HepG2 (cell line): ENCODE measurements around the gene IFIT3. TPM values are rescaled to one million over a fixed set of nuclear protein-coding genes. Genes with fewer than 3 reads are reported as not detected.

Source experiments
- ATAC-seq: fragments of 200-7000 bp; cut with Tn5 transposase; 3 replicates; pipeline ENCODE4 v1.9.1; 2020; ENCODE audit warnings: mild to moderate bottlenecking, moderate library complexity
- BruUV-seq: library from RNA; stranded (reverse); fragments of 400-500 nt; replicated peaks from 2 replicates; lab custom pipeline; 2021; lab: Mats Ljungman, UMichigan
- CTCF ChIA-PET: fragments of 300-600 bp; formaldehyde crosslinking; extraction: SDS; loops from one replicate; lab custom pipeline; 2021; ENCODE audit warnings: low total read pairs, inconsistent platforms, low intra/inter-chr PET ratio; lab: Yijun Ruan, JAX
- POLR2A ChIA-PET: fragments of 350-600 bp; sonication (Branson Sonifier 250); formaldehyde crosslinking; loops from one replicate; lab custom pipeline; 2020; ENCODE audit warnings: antibody characterized with exemption, inconsistent platforms; lab: Yijun Ruan, JAX
- DNase-seq: peaks from one replicate; pipeline ENCODE4 v3.0.0-alpha.2; 2015; ENCODE audit warnings: low spot score
- FAIRE-seq: peaks from 3 replicates; lab custom pipeline; 2011; peaks lifted over from hg19 to GRCh38; lab: Jason Lieb, UNC
- H2AFZ ChIP-seq: one replicate; pipeline ENCODE4 v1.6.1; 2011; ENCODE audit warnings: low read length, inconsistent platforms
- H3K27ac ChIP-seq: fragments of 300-600 bp; 3 replicates; pipeline ENCODE4 v1.8.0; 2011; ENCODE audit warnings: mixed run types, mild to moderate bottlenecking, mixed read lengths, low read length, inconsistent platforms; ENCODE audit not compliant: insufficient read depth; ENCODE audit errors: extremely low read length
- H3K27me3 ChIP-seq, 2 experiments: fragments of 200-600 bp in 1 of 2; 2 replicates in 1 of 2; 3 replicates in 1 of 2; pipeline versions ENCODE4 v1.6.0 to v1.8.0; 2011; ENCODE audit warnings: low read length in 2 of 2, mild to moderate bottlenecking in 2 of 2, moderate library complexity in 2 of 2, inconsistent platforms in 1 of 2; ENCODE audit not compliant: insufficient read depth in 2 of 2, control insufficient read depth in 1 of 2
- H3K36me3 ChIP-seq, 2 experiments: fragments of 200-600 bp in 1 of 2; replicated peaks in 1 of 2; 2 replicates in 1 of 2; 3 replicates in 1 of 2; pipeline versions ENCODE4 v1.5.1 to v1.8.0; 2011; ENCODE audit warnings: low read length in 2 of 2, inconsistent platforms in 1 of 2; ENCODE audit not compliant: insufficient read depth in 2 of 2, control insufficient read depth in 1 of 2
- H3K4me1 ChIP-seq: 2 replicates; pipeline ENCODE4 v1.5.1; 2012; ENCODE audit warnings: low read length, inconsistent platforms; ENCODE audit not compliant: insufficient read depth
- H3K4me2 ChIP-seq: 2 replicates; pipeline ENCODE4 v1.6.0; 2011; ENCODE audit warnings: low read depth, low read length, inconsistent platforms
- H3K4me3 ChIP-seq, 3 experiments: fragments of 200-600 bp in 1 of 3; sonication (generic), shearing (Covaris generic) in 1 of 3; replicated peaks in 1 of 3; 2 replicates each; pipeline ENCODE4 v1.5.1; 2011 to 2016; ENCODE audit warnings: low read length in 3 of 3, inconsistent platforms in 2 of 3, low read depth in 2 of 3, mild to moderate bottlenecking in 2 of 3, control low read depth in 1 of 3, mixed read lengths in 1 of 3; ENCODE audit not compliant: insufficient read depth in 1 of 3
- H3K79me2 ChIP-seq: one replicate; pipeline ENCODE4 v1.6.1; 2011; ENCODE audit warnings: low read length, inconsistent platforms; ENCODE audit not compliant: insufficient read depth
- H3K9ac ChIP-seq: 2 replicates; pipeline ENCODE4 v1.6.0; 2011; ENCODE audit warnings: mild to moderate bottlenecking, low read depth, low read length, inconsistent platforms; ENCODE audit not compliant: insufficient read depth
- H3K9me3 ChIP-seq: 2 replicates; pipeline ENCODE4 v1.5.1; 2012; ENCODE audit warnings: mild to moderate bottlenecking, low read length
- H4K20me1 ChIP-seq: 2 replicates; pipeline ENCODE4 v1.6.0; 2011; ENCODE audit warnings: inconsistent platforms, mild to moderate bottlenecking, low read length, moderate library complexity; ENCODE audit not compliant: insufficient read depth
- CEBPB ChIP-seq: IDR thresholded peaks from 2 replicates; pipeline ENCODE4 v1.6.1; 2011; ENCODE audit warnings: low read depth, low read length, improper control_type of control experiment, borderline replicate concordance
- FOXP1 ChIP-seq, 2 experiments: fragments of 450-650 bp in 1 of 2; IDR thresholded peaks; 2 replicates each; pipeline ENCODE4 v1.6.1; 2017 to 2018; ENCODE audit warnings: antibody characterized with exemption in 1 of 2
- GPN1 ChIP-seq: sonication (generic); formaldehyde crosslinking; IDR thresholded peaks from 2 replicates; pipeline ENCODE4 v1.5.1; 2020; ENCODE audit warnings: missing genetic modification reagents, borderline replicate concordance
- GZF1 ChIP-seq: sonication (generic); formaldehyde crosslinking; IDR thresholded peaks from 2 replicates; pipeline ENCODE4 v1.5.1; 2020; ENCODE audit warnings: mild to moderate bottlenecking, missing genetic modification reagents
- KLF11 ChIP-seq: IDR thresholded peaks from 2 replicates; pipeline ENCODE4 v1.6.1; 2016; ENCODE audit warnings: missing compliant biosample characterization
- MEF2D ChIP-seq: sonication (generic); formaldehyde crosslinking; IDR thresholded peaks from 2 replicates; pipeline ENCODE4 v1.5.1; 2020; ENCODE audit warnings: mild to moderate bottlenecking, missing genetic modification reagents
- NFE2L1 ChIP-seq: sonication (generic); formaldehyde crosslinking; IDR thresholded peaks from 2 replicates; pipeline ENCODE4 v1.4.0; 2020; ENCODE audit warnings: missing genetic modification reagents, mild to moderate bottlenecking, borderline replicate concordance
- RNF2 ChIP-seq: fragments of 450-650 bp; conservative IDR thresholded peaks from 2 replicates; pipeline ENCODE4 v1.6.1; 2016; ENCODE audit warnings: low read depth
- SSRP1 ChIP-seq: IDR thresholded peaks from 2 replicates; pipeline ENCODE4 v1.6.1; 2016; ENCODE audit warnings: control low read depth
- TEAD3 ChIP-seq: optimal IDR thresholded peaks from 2 replicates; pipeline ENCODE3; 2016; ENCODE audit warnings: borderline replicate concordance
- ZNF292 ChIP-seq: sonication (generic); formaldehyde crosslinking; IDR thresholded peaks from 2 replicates; pipeline ENCODE4 v1.8.1; 2022; ENCODE audit warnings: mild to moderate bottlenecking, low read depth, missing genetic modification reagents, borderline replicate concordance
- WGBS: methylation state at CpG from one replicate; pipeline ENCODE4 v1.1.6; 2017; ENCODE audit warnings: low lambda C conversion rate; 5-methylcytosine and 5-hydroxymethylcytosine counted together
- in situ Hi-C: cut with HindIII; loops from 2 replicates; pipeline ENCODE4 v1.10.0; 2017; ENCODE audit warnings: low pct_unique_long_range_greater_than_20kb; ENCODE audit not compliant: extremely low pct_ligation_motif_present
- intact Hi-C: fragments of 100-400 bp; cut with micrococcal nuclease; formaldehyde crosslinking; loops from one replicate; pipeline ENCODE4 v1.10.0; 2022; ENCODE audit not compliant: unreplicated experiment
- polyA plus RNA-seq, 8 experiments: library from polyadenylated mRNA; depleted of rRNA in 3 of 8; stranded (reverse) in 7 of 8; unstranded in 1 of 8; fragments of >200 nt; fragmentation: Illumina TruSeq in 4 of 8; extraction: Trizol in 4 of 8; gene quantifications; 2 replicates each; pipeline versions ENCODE4 v1.2.1 to v1.2.3, GENCODE V29; 2011 to 2016; ENCODE audit warnings: low read depth in 4 of 8, missing spikeins in 1 of 8, mixed read lengths in 1 of 8; ENCODE audit not compliant: insufficient read depth in 1 of 8
- total RNA-seq, 5 experiments: library from RNA; depleted of rRNA; stranded (reverse); fragments of >200 nt; fragmentation: Illumina TruSeq; extraction: Trizol; gene quantifications; 2 replicates each; pipeline ENCODE4 v1.2.3, GENCODE V29; 2016; ENCODE audit warnings: low read depth in 1 of 5
- TF ChIP-seq, protein P1 (sequence below): IDR thresholded peaks from 2 replicates; pipeline ENCODE4 v1.6.1; 2012; ENCODE audit warnings: low read length, improper control_type of control experiment
- TF ChIP-seq, protein P2 (sequence below): sonication (generic); formaldehyde crosslinking; IDR thresholded peaks from one replicate; pipeline ENCODE4 v1.5.1; 2020; ENCODE audit warnings: mild to moderate bottlenecking, missing genetic modification reagents; ENCODE audit errors: not compliant biosample characterization
- TF ChIP-seq, protein P3 (sequence below): sonication (generic); formaldehyde crosslinking; IDR thresholded peaks from 2 replicates; pipeline ENCODE4 v1.4.0; 2020; ENCODE audit warnings: mild to moderate bottlenecking, missing genetic modification reagents

Gene IFIT3
- total and polyA plus RNA-seq, 2 of the 13 experiments (the other 11 are each of a cell fraction or from before 2014, with no cell fraction given): 0.48 to 3.1 TPM

DNA sequence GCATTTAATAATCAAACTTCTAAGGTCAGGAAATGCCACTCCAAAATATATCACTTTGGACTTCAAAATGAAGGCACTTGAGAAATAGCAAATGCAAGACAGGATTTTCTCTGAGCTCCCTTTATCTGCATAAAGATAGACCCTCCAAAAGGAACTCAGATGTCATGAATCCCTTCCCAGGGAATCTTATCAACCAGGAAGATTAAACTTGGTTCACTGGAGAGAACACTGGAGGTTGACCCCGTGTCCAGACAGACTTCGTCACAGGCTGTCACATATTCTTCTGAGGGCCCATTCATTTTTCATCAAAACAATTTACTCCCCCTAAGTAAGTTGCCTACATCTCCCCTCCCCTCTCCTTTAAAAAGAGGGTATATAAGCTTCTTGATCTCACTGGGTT, 21.2 kb downstream of the IFIT3 start:
- DNase-seq: no peak
- no peak for ATAC-seq
- Histone ChIP-seq H3K4me1 (peaks cover 78% of the 10 kb centered on the region), H3K9ac (no peak overlapping the region), H3K27me3 (no peaks in the 10 kb centered on the region), H4K20me1 (no peaks in the 10 kb centered on the region), H3K79me2 (no peaks in the 10 kb centered on the region), H3K27ac (no peak overlapping the region), H3K4me2 (no peak overlapping the region), H2AFZ (no peak overlapping the region), H3K36me3 (no peaks in the 10 kb centered on the region), H3K4me3 (no peak overlapping the region), H3K9me3 (no peaks in the 10 kb centered on the region)
- in situ Hi-C loops: no loop called here
- ChIA-PET CTCF (no interaction called here), POLR2A (no interaction called here)
- intact Hi-C loops: no loop called here
- FAIRE-seq: no peak
- 65% methylated on average over 2 of the region's 2 CpGs for WGBS
- no TSS peak for BruUV-seq
- TF ChIP-seq ZNF292 (CRISPR knock-in tag) (no peak), MEF2D (CRISPR knock-in tag) (no peak), SSRP1 (CRISPR knock-in tag) (no peak), GZF1 (CRISPR knock-in tag) (no peak), TEAD3 (CRISPR knock-in tag) (no peak), CEBPB (no peak), NFE2L1 (CRISPR knock-in tag) (no peak), GPN1 (no peak), FOXP1 (IDR thresholded peaks at IDR 0.05) (no peak), FOXP1 (CRISPR knock-in tag; IDR thresholded peaks at IDR 0.05) (no peak), RNF2 (no peak), KLF11 (CRISPR knock-in tag) (no peak)
- TF ChIP-seq, protein P1, sequence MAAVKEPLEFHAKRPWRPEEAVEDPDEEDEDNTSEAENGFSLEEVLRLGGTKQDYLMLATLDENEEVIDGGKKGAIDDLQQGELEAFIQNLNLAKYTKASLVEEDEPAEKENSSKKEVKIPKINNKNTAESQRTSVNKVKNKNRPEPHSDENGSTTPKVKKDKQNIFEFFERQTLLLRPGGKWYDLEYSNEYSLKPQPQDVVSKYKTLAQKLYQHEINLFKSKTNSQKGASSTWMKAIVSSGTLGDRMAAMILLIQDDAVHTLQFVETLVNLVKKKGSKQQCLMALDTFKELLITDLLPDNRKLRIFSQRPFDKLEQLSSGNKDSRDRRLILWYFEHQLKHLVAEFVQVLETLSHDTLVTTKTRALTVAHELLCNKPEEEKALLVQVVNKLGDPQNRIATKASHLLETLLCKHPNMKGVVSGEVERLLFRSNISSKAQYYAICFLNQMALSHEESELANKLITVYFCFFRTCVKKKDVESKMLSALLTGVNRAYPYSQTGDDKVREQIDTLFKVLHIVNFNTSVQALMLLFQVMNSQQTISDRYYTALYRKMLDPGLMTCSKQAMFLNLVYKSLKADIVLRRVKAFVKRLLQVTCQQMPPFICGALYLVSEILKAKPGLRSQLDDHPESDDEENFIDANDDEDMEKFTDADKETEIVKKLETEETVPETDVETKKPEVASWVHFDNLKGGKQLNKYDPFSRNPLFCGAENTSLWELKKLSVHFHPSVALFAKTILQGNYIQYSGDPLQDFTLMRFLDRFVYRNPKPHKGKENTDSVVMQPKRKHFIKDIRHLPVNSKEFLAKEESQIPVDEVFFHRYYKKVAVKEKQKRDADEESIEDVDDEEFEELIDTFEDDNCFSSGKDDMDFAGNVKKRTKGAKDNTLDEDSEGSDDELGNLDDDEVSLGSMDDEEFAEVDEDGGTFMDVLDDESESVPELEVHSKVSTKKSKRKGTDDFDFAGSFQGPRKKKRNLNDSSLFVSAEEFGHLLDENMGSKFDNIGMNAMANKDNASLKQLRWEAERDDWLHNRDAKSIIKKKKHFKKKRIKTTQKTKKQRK: no peak
- TF ChIP-seq, protein P2, sequence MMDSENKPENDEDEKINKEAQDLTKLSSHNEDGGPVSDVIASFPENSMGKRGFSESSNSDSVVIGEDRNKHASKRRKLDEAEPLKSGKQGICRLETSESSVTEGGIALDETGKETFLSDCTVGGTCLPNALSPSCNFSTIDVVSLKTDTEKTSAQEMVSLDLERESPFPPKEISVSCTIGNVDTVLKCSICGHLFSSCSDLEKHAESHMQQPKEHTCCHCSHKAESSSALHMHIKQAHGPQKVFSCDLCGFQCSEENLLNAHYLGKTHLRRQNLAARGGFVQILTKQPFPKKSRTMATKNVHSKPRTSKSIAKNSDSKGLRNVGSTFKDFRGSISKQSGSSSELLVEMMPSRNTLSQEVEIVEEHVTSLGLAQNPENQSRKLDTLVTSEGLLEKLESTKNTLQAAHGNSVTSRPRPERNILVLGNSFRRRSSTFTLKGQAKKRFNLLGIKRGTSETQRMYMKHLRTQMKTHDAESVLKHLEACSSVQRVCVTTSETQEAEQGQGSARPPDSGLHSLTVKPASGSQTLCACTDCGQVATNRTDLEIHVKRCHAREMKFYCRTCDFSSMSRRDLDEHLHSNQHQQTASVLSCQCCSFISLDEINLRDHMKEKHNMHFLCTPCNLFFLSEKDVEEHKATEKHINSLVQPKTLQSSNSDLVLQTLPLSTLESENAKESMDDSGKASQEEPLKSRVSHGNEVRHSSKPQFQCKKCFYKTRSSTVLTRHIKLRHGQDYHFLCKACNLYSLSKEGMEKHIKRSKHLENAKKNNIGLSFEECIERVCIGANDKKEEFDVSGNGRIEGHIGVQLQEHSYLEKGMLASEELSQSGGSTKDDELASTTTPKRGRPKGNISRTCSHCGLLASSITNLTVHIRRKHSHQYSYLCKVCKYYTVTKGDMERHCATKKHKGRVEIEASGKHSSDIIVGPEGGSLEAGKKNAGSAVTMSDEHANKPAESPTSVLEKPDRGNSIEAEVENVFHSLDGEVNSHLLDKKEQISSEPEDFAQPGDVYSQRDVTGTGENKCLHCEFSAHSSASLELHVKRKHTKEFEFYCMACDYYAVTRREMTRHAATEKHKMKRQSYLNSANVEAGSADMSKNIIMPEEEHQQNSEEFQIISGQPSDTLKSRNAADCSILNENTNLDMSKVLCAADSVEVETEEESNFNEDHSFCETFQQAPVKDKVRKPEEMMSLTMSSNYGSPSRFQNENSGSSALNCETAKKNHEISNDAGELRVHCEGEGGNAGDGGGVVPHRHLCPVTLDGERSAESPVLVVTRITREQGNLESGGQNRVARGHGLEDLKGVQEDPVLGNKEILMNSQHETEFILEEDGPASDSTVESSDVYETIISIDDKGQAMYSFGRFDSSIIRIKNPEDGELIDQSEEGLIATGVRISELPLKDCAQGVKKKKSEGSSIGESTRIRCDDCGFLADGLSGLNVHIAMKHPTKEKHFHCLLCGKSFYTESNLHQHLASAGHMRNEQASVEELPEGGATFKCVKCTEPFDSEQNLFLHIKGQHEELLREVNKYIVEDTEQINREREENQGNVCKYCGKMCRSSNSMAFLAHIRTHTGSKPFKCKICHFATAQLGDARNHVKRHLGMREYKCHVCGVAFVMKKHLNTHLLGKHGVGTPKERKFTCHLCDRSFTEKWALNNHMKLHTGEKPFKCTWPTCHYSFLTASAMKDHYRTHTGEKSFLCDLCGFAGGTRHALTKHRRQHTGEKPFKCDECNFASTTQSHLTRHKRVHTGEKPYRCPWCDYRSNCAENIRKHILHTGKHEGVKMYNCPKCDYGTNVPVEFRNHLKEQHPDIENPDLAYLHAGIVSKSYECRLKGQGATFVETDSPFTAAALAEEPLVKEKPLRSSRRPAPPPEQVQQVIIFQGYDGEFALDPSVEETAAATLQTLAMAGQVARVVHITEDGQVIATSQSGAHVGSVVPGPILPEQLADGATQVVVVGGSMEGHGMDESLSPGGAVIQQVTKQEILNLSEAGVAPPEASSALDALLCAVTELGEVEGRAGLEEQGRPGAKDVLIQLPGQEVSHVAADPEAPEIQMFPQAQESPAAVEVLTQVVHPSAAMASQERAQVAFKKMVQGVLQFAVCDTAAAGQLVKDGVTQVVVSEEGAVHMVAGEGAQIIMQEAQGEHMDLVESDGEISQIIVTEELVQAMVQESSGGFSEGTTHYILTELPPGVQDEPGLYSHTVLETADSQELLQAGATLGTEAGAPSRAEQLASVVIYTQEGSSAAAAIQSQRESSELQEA (CRISPR knock-in tag): no peak
- TF ChIP-seq, protein P3, sequence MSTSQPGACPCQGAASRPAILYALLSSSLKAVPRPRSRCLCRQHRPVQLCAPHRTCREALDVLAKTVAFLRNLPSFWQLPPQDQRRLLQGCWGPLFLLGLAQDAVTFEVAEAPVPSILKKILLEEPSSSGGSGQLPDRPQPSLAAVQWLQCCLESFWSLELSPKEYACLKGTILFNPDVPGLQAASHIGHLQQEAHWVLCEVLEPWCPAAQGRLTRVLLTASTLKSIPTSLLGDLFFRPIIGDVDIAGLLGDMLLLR (CRISPR knock-in tag): no peak
